Uterus (tissue), 4 donors: ENCODE data around the gene GNG12. TPM values are rescaled to one million over a fixed set of nuclear protein-coding genes. Genes with fewer than 3 reads are reported as not detected.

ENCODE experiments used
- DNase-seq, 2 donors: peaks; one replicate each; pipeline ENCODE4 v3.0.0-alpha.2; 2019 to 2020
- H3K27ac ChIP-seq, 2 donors: fragments of 200-600 bp; sonication (generic); 1 replicate in 1 of 2; 2 replicates in 1 of 2; pipeline ENCODE4 v1.5.1; 2016 to 2018
- H3K27me3 ChIP-seq, 2 donors: fragments of 200-600 bp; sonication (generic); one replicate each; pipeline ENCODE4 v1.5.1; 2018 to 2019; ENCODE audit warnings: control low read depth in 1 of 2
- H3K36me3 ChIP-seq, 2 donors: fragments of 200-600 bp; sonication (generic); one replicate each; pipeline ENCODE4 v1.5.1; 2019; ENCODE audit warnings: control low read depth in 1 of 2
- H3K4me1 ChIP-seq, 2 donors: fragments of 200-600 bp; sonication (generic); one replicate each; pipeline ENCODE4 v1.5.1; 2018 to 2019; ENCODE audit warnings: control low read depth in 1 of 2
- H3K4me3 ChIP-seq, 2 donors: fragments of 200-600 bp; sonication (generic); 1 replicate in 1 of 2; 2 replicates in 1 of 2; pipeline ENCODE4 v1.5.1; 2018 to 2019; ENCODE audit warnings: mild to moderate bottlenecking in 1 of 2
- H3K9me3 ChIP-seq, 2 donors: fragments of 200-600 bp; sonication (generic); one replicate each; pipeline ENCODE4 v1.5.1; 2019; ENCODE audit warnings: control low read depth in 1 of 2
- POLR2A ChIP-seq, 2 donors: fragments of 450-650 bp; IDR thresholded peaks; one replicate each; pipeline ENCODE4 v1.6.1; 2016; ENCODE audit warnings: antibody characterized with exemption in 2 of 2, mild to moderate bottlenecking in 1 of 2, moderate library complexity in 1 of 2
- intact Hi-C: fragments of 100-400 bp; cut with DNase I; formaldehyde crosslinking; loops from one replicate; pipeline ENCODE4 v1.15.1; 2023; ENCODE audit warnings: low total_unique reads
- total RNA-seq, 4 donors: library from RNA; depleted of rRNA in 3 of 4; stranded (reverse); fragments of >200 nt in 3 of 4; gene quantifications; one replicate each; pipeline versions ENCODE4 v1.1.0 to v1.2.4, GENCODE V29; 2014 to 2023
- TF ChIP-seq, protein P1 (sequence below), 4 experiments: fragments of 200-600 bp in 2 of 4; fragments of 450-650 bp in 2 of 4; sonication (generic) in 2 of 4; IDR thresholded peaks; one replicate each; pipeline ENCODE4 v1.5.1; 2016 to 2019; ENCODE audit warnings: antibody characterized with exemption in 4 of 4, mild to moderate bottlenecking in 2 of 4, moderate library complexity in 1 of 4
- donor health status: DM: yes; HTN: yes; CAD: no.

Gene GNG12
- total RNA-seq, 4 donors from 2014 or later: 45.3 to 179 (median 120) TPM

DNA sequence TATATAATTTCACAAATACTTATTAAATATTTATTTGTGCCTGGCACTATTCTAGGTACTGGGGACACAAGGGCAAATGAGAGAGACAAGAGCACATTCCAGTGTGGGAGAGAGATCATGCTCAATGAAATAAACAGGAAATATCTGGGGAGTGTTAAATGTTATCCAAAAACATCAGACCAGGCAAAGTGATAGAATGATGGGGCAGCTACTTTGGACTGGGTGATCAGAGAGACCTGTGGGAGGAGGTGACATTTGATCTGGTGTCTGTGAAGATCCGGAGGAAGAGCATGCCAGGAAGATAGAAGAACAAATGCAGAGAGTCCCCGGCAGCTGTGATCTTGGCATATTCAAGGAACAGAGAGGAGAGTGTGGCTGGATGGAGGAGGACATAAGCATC is 27.5 kb upstream of the GNG12 start:
- H3K4me1 ChIP-seq: no peaks in the 10 kb centered on the region
- no peaks in the 10 kb centered on the region for H3K36me3 ChIP-seq
- no peak for TF ChIP-seq POLR2A (IDR thresholded peaks at IDR 0.05)
- TF ChIP-seq, protein P1, sequence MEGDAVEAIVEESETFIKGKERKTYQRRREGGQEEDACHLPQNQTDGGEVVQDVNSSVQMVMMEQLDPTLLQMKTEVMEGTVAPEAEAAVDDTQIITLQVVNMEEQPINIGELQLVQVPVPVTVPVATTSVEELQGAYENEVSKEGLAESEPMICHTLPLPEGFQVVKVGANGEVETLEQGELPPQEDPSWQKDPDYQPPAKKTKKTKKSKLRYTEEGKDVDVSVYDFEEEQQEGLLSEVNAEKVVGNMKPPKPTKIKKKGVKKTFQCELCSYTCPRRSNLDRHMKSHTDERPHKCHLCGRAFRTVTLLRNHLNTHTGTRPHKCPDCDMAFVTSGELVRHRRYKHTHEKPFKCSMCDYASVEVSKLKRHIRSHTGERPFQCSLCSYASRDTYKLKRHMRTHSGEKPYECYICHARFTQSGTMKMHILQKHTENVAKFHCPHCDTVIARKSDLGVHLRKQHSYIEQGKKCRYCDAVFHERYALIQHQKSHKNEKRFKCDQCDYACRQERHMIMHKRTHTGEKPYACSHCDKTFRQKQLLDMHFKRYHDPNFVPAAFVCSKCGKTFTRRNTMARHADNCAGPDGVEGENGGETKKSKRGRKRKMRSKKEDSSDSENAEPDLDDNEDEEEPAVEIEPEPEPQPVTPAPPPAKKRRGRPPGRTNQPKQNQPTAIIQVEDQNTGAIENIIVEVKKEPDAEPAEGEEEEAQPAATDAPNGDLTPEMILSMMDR (IDR thresholded peaks at IDR 0.05): no peak
- H3K27ac ChIP-seq: no peak overlapping the region
- DNase-seq: no peak
- intact Hi-C loops: no loop called here
- H3K27me3 ChIP-seq: no peaks in the 10 kb centered on the region
- no peaks in the 10 kb centered on the region for H3K9me3 ChIP-seq
- H3K4me3 ChIP-seq: no peak overlapping the region

DNA sequence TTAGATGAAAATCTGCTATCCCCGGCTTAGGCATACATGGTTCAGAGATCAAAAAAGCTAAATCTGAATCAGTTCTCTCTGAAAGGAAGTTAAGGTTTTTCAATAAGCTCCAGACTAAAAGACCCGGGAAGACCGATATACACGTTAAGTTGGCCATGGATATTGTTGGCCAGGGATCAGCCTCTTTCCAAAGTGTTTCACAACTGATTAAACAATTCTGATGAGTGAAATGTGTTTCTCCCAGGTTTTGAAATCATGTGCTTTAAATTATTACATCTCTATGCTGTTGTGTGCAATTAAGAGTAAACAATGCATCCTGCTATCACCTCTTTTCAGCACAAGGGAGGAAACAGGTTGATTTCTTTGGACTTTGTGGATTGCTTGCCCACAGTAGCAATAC is 23.7 kb upstream of the GNG12 start:
- no peak for TF ChIP-seq POLR2A (IDR thresholded peaks at IDR 0.05)
- TF ChIP-seq, protein P1 (IDR thresholded peaks at IDR 0.05): no peak
- Histone ChIP-seq H3K27me3 (no peaks in the 10 kb centered on the region), H3K4me1 (no peaks in the 10 kb centered on the region), H3K36me3 (no peaks in the 10 kb centered on the region), H3K27ac (no peak overlapping the region), H3K9me3 (no peaks in the 10 kb centered on the region), H3K4me3 (no peak overlapping the region)
- no peak for DNase-seq
- intact Hi-C loops: loop anchor here (10.0 kb wide), 1 partner anchor 92 kb away; no protein-coding TSS in a partner anchor

DNA sequence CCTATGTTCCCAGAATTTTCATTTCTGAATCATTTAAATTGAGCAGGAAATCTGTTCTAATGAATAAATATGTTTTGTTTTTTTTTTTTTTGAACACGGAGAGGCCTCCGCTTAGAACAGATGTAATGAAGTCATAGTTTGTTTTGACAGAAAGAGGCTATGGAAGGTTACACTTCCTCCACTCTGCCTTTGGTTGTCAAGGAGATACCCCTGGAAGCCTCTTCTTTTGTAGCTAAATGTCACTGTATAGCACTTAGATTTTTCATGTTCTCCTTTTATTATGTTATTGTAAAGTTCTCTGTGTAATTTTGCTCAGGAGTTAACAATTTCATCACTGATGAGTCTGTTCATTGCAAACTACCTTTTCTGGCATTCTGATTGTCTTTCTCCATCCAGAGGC is 22.7 kb upstream of the GNG12 start:
- intact Hi-C loops: loop anchor here (10.0 kb wide), 1 partner anchor 91 kb away; no protein-coding TSS in a partner anchor

DNA sequence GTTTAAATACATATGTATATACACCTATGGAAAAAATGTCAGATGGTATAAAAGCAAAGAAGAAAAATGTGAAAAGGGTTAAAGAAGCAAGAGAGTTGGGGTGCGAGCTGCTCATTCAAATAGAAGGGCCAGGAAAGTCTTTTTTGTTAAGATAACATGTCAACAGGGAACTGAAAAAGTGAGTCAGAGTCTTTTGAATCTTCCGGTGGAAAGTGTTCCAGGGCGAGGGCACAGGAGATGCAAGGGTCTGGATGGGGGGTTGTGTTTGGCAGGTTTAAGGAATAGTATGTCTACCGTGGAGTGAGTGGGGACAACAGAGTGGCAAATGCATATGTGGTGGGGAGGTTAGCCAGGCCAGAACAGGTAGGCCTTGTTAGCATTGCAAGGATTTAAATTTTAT is 22.2 kb upstream of the GNG12 start:
- Histone ChIP-seq H3K36me3 (no peaks in the 10 kb centered on the region), H3K4me3 (no peak overlapping the region), H3K27ac (no peak overlapping the region), H3K4me1 (no peaks in the 10 kb centered on the region), H3K27me3 (no peaks in the 10 kb centered on the region), H3K9me3 (no peaks in the 10 kb centered on the region)
- no peak for DNase-seq
- intact Hi-C loops: loop anchor here (10.0 kb wide), 1 partner anchor 91 kb away; no protein-coding TSS in a partner anchor
- TF ChIP-seq POLR2A (IDR thresholded peaks at IDR 0.05): no peak
- TF ChIP-seq, protein P1 (IDR thresholded peaks at IDR 0.05): no peak

More for the DNA sequence above, 22.7 kb upstream of the GNG12 start:
- H3K4me3 ChIP-seq: no peak overlapping the region
- TF ChIP-seq, protein P1 (IDR thresholded peaks at IDR 0.05): no peak
- no peak for TF ChIP-seq POLR2A (IDR thresholded peaks at IDR 0.05)
- H3K27ac ChIP-seq: no peak overlapping the region
- no peak for DNase-seq
- H3K9me3 ChIP-seq: no peaks in the 10 kb centered on the region
- no peaks in the 10 kb centered on the region for H3K4me1 ChIP-seq
- H3K27me3 ChIP-seq: no peaks in the 10 kb centered on the region
- H3K36me3 ChIP-seq: no peaks in the 10 kb centered on the region

DNA sequence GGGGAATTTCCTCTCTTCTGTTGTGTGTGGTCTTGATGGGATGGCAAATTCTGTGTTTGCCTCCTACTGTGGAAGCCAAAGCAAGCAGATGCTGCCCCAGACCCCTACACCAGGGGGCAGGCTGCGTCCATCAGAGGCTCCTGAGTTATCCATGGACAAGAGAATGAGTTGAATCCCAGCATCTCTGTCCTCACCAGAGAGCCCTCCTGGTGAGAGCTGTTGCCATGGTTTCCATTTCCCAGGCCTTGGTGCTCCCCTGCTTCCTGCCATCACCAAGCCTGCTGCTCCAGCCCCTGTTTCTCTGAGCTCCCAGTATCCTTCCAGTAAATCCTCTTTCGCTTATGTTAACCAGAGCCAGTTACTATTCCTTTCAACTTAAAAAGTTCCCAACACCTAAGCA is 20.4 kb upstream of the GNG12 start:
- H3K9me3 ChIP-seq: no peaks in the 10 kb centered on the region
- H3K36me3 ChIP-seq: no peaks in the 10 kb centered on the region
- no peaks in the 10 kb centered on the region for H3K4me1 ChIP-seq
- TF ChIP-seq, protein P1 (IDR thresholded peaks at IDR 0.05): peak; percentile 32 to 47 (median 46)
- no peak for TF ChIP-seq POLR2A (IDR thresholded peaks at IDR 0.05)
- H3K27ac ChIP-seq: no peak overlapping the region
- no peaks in the 10 kb centered on the region for H3K27me3 ChIP-seq
- intact Hi-C loops: loop anchor here (10.0 kb wide), 1 partner anchor 89 kb away; no protein-coding TSS in a partner anchor
- DNase-seq: peak in 1 of 2 donors; percentile 56
- H3K4me3 ChIP-seq: no peak overlapping the region
